Osteocyte (in vitro differentiated cells): ENCODE data around the gene GABRB3. TPM values are rescaled to one million over a fixed set of nuclear protein-coding genes. Genes with fewer than 3 reads are reported as not detected.

Experiments
- DNase-seq: peaks from one replicate; pipeline ENCODE4 v3.0.0; 2021; ENCODE audit warnings: mixed read lengths; ENCODE audit not compliant: unreplicated experiment; ENCODE audit errors: extremely low spot score
- H3K27ac Mint-ChIP-seq: one replicate; pipeline ENCODE4 v1.8.0; 2021; ENCODE audit warnings: mild to moderate bottlenecking, mixed read lengths; ENCODE audit not compliant: unreplicated experiment
- H3K27me3 Mint-ChIP-seq: one replicate; pipeline ENCODE4 v1.8.0; 2021; ENCODE audit warnings: mixed read lengths; ENCODE audit not compliant: unreplicated experiment
- H3K36me3 Mint-ChIP-seq: one replicate; pipeline ENCODE4 v1.8.0; 2021; ENCODE audit warnings: mixed read lengths; ENCODE audit not compliant: unreplicated experiment
- H3K4me1 Mint-ChIP-seq: one replicate; pipeline ENCODE4 v1.8.0; 2021; ENCODE audit warnings: mixed read lengths; ENCODE audit not compliant: unreplicated experiment
- H3K4me3 Mint-ChIP-seq: one replicate; pipeline ENCODE4 v1.8.0; 2021; ENCODE audit warnings: mild to moderate bottlenecking, moderate library complexity, mixed read lengths; ENCODE audit not compliant: unreplicated experiment
- H3K9me3 Mint-ChIP-seq: one replicate; pipeline ENCODE4 v1.8.0; 2021; ENCODE audit warnings: mixed read lengths; ENCODE audit not compliant: unreplicated experiment
- total RNA-seq: library from RNA; stranded (reverse); gene quantifications from 2 replicates; pipeline ENCODE4 v1.2.1, GENCODE V29; 2021
- TF ChIP-seq, protein P1 (sequence below): fragments of 200-600 bp; sonication (generic); IDR thresholded peaks from 2 replicates; pipeline ENCODE4 v1.5.0; 2021; ENCODE audit warnings: antibody characterized with exemption, mild to moderate bottlenecking, moderate library complexity

GABRB3 gene
- total RNA-seq, 1 donor from 2014 or later: 7.4 TPM

DNA sequence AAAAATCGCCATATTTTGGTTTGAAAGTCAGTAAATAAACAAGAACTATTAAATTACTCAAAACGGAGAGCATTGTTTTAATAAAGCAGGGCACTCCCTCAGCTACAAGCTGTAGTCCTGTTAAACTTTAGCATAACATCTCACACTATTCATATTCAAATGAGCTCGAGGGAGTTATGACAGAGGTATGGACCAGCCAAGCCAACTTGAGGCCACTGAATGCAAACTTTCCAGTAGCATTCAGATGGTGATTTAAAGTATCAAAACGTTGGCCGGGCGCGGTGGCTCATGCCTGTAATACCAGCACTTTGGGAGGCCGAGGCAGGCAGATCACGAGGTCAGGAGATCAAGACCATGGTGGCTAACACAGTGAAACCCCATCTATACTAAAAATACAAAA lies 132.9 kb downstream of the GABRB3 start:
- H3K27ac Mint-ChIP-seq: no peak overlapping the region
- H3K36me3 Mint-ChIP-seq: no peaks in the 10 kb centered on the region
- no peak overlapping the region for H3K4me3 Mint-ChIP-seq
- no peaks in the 10 kb centered on the region for H3K4me1 Mint-ChIP-seq
- H3K9me3 Mint-ChIP-seq: no peaks in the 10 kb centered on the region
- peaks cover 3% of the 10 kb centered on the region for H3K27me3 Mint-ChIP-seq
- TF ChIP-seq, protein P1, sequence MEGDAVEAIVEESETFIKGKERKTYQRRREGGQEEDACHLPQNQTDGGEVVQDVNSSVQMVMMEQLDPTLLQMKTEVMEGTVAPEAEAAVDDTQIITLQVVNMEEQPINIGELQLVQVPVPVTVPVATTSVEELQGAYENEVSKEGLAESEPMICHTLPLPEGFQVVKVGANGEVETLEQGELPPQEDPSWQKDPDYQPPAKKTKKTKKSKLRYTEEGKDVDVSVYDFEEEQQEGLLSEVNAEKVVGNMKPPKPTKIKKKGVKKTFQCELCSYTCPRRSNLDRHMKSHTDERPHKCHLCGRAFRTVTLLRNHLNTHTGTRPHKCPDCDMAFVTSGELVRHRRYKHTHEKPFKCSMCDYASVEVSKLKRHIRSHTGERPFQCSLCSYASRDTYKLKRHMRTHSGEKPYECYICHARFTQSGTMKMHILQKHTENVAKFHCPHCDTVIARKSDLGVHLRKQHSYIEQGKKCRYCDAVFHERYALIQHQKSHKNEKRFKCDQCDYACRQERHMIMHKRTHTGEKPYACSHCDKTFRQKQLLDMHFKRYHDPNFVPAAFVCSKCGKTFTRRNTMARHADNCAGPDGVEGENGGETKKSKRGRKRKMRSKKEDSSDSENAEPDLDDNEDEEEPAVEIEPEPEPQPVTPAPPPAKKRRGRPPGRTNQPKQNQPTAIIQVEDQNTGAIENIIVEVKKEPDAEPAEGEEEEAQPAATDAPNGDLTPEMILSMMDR: no peak
- DNase-seq: no peak

- TF ChIP-seq, protein P1: no peak
- DNase-seq: no peak
- H3K27ac Mint-ChIP-seq: no peak overlapping the region
- no peaks in the 10 kb centered on the region for H3K36me3 Mint-ChIP-seq
- H3K4me1 Mint-ChIP-seq: no peaks in the 10 kb centered on the region
- peaks cover 5% of the 10 kb centered on the region for H3K27me3 Mint-ChIP-seq
- H3K9me3 Mint-ChIP-seq: no peaks in the 10 kb centered on the region
- no peak overlapping the region for H3K4me3 Mint-ChIP-seq
Measured at GRCh38 chr15:26635614-26636013, 137.3 kb downstream of the GABRB3 start.

DNA sequence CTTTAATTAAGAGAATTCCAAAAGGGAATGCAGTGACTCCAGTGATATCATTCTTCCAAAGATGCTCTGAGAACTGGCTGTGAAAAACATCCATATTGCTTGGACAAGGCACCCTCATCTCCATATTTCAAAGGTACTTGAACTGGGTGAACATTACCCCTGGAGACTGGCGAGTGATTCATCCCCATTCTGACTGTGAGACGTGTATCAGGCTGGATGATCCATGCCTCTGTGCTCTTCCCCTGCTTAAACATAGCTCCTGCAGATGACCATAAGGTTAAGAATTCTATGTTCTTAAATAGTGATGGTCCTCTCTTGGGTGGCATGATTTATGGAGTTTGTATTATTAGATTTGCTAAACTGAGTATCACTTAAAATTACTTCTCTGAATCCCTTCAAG lies 137.8 kb downstream of the GABRB3 start:
- peaks cover 5% of the 10 kb centered on the region for H3K27me3 Mint-ChIP-seq
- no peak overlapping the region for H3K27ac Mint-ChIP-seq
- H3K9me3 Mint-ChIP-seq: no peaks in the 10 kb centered on the region
- H3K4me1 Mint-ChIP-seq: no peaks in the 10 kb centered on the region
- no peak overlapping the region for H3K4me3 Mint-ChIP-seq
- no peaks in the 10 kb centered on the region for H3K36me3 Mint-ChIP-seq
- TF ChIP-seq, protein P1: no peak
- no peak for DNase-seq

DNA sequence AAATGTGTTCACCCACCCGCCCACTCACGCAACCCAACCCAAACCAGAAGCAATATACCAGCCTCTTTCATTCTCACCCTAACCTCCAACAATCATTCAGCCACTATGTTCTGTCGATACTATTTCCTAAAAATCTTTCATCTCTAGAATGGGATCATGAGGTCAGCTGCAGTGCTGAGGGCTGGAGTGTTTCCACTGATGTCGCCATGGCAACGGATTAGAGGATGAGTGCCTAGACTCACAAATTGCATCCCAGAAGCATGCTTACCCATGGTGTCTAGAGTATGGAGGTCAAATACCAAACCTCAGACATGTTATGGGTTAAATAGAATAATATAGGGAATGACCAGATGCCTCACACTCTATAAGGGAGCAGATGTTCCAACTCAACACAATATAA lies 138.5 kb downstream of the GABRB3 start:
- Mint-ChIP-seq H3K27me3 (peaks cover 5% of the 10 kb centered on the region), H3K27ac (no peak overlapping the region), H3K4me3 (no peak overlapping the region), H3K9me3 (no peaks in the 10 kb centered on the region), H3K4me1 (peaks cover under 1% of the 10 kb centered on the region), H3K36me3 (no peaks in the 10 kb centered on the region)
- no peak for DNase-seq
- TF ChIP-seq, protein P1: no peak

- Mint-ChIP-seq H3K4me3 (no peak overlapping the region), H3K27me3 (peaks cover 5% of the 10 kb centered on the region), H3K9me3 (peaks cover under 1% of the 10 kb centered on the region), H3K4me1 (peaks cover 9% of the 10 kb centered on the region), H3K27ac (no peak overlapping the region), H3K36me3 (no peaks in the 10 kb centered on the region)
- DNase-seq: no peak
- TF ChIP-seq, protein P1: no peak
Measured at GRCh38 chr15:26632500-26632899, 140.4 kb downstream of the GABRB3 start.
